HepG2 (cell line): ENCODE data around the gene TEX55. TPM values are rescaled to one million over a fixed set of nuclear protein-coding genes. Genes with fewer than 3 reads are reported as not detected.

Experiments used
- ATAC-seq: fragments of 200-7000 bp; cut with Tn5 transposase; 3 replicates; pipeline ENCODE4 v1.9.1; 2020; ENCODE audit warnings: mild to moderate bottlenecking, moderate library complexity
- BruUV-seq: library from RNA; stranded (reverse); fragments of 400-500 nt; replicated peaks from 2 replicates; lab custom pipeline; 2021; lab: Mats Ljungman, UMichigan
- CTCF ChIA-PET: fragments of 300-600 bp; formaldehyde crosslinking; extraction: SDS; loops from one replicate; lab custom pipeline; 2021; ENCODE audit warnings: low total read pairs, inconsistent platforms, low intra/inter-chr PET ratio; lab: Yijun Ruan, JAX
- POLR2A ChIA-PET: fragments of 350-600 bp; sonication (Branson Sonifier 250); formaldehyde crosslinking; loops from one replicate; lab custom pipeline; 2020; ENCODE audit warnings: antibody characterized with exemption, inconsistent platforms; lab: Yijun Ruan, JAX
- DNase-seq: peaks from one replicate; pipeline ENCODE4 v3.0.0-alpha.2; 2015; ENCODE audit warnings: low spot score
- FAIRE-seq: peaks from 3 replicates; lab custom pipeline; 2011; peaks lifted over from hg19 to GRCh38; lab: Jason Lieb, UNC
- H2AFZ ChIP-seq: one replicate; pipeline ENCODE4 v1.6.1; 2011; ENCODE audit warnings: low read length, inconsistent platforms
- H3K27ac ChIP-seq: fragments of 300-600 bp; 3 replicates; pipeline ENCODE4 v1.8.0; 2011; ENCODE audit warnings: mixed run types, mild to moderate bottlenecking, mixed read lengths, low read length, inconsistent platforms; ENCODE audit not compliant: insufficient read depth; ENCODE audit errors: extremely low read length
- H3K27me3 ChIP-seq, 2 experiments: fragments of 200-600 bp in 1 of 2; 2 replicates in 1 of 2; 3 replicates in 1 of 2; pipeline versions ENCODE4 v1.6.0 to v1.8.0; 2011; ENCODE audit warnings: low read length in 2 of 2, mild to moderate bottlenecking in 2 of 2, moderate library complexity in 2 of 2, inconsistent platforms in 1 of 2; ENCODE audit not compliant: insufficient read depth in 2 of 2, control insufficient read depth in 1 of 2
- H3K36me3 ChIP-seq, 2 experiments: fragments of 200-600 bp in 1 of 2; replicated peaks in 1 of 2; 2 replicates in 1 of 2; 3 replicates in 1 of 2; pipeline versions ENCODE4 v1.5.1 to v1.8.0; 2011; ENCODE audit warnings: low read length in 2 of 2, inconsistent platforms in 1 of 2; ENCODE audit not compliant: insufficient read depth in 2 of 2, control insufficient read depth in 1 of 2
- H3K4me1 ChIP-seq: 2 replicates; pipeline ENCODE4 v1.5.1; 2012; ENCODE audit warnings: low read length, inconsistent platforms; ENCODE audit not compliant: insufficient read depth
- H3K4me2 ChIP-seq: 2 replicates; pipeline ENCODE4 v1.6.0; 2011; ENCODE audit warnings: low read depth, low read length, inconsistent platforms
- H3K4me3 ChIP-seq, 3 experiments: fragments of 200-600 bp in 1 of 3; sonication (generic), shearing (Covaris generic) in 1 of 3; replicated peaks in 1 of 3; 2 replicates each; pipeline ENCODE4 v1.5.1; 2011 to 2016; ENCODE audit warnings: low read length in 3 of 3, inconsistent platforms in 2 of 3, low read depth in 2 of 3, mild to moderate bottlenecking in 2 of 3, control low read depth in 1 of 3, mixed read lengths in 1 of 3; ENCODE audit not compliant: insufficient read depth in 1 of 3
- H3K79me2 ChIP-seq: one replicate; pipeline ENCODE4 v1.6.1; 2011; ENCODE audit warnings: low read length, inconsistent platforms; ENCODE audit not compliant: insufficient read depth
- H3K9ac ChIP-seq: 2 replicates; pipeline ENCODE4 v1.6.0; 2011; ENCODE audit warnings: mild to moderate bottlenecking, low read depth, low read length, inconsistent platforms; ENCODE audit not compliant: insufficient read depth
- H3K9me3 ChIP-seq: 2 replicates; pipeline ENCODE4 v1.5.1; 2012; ENCODE audit warnings: mild to moderate bottlenecking, low read length
- H4K20me1 ChIP-seq: 2 replicates; pipeline ENCODE4 v1.6.0; 2011; ENCODE audit warnings: inconsistent platforms, mild to moderate bottlenecking, low read length, moderate library complexity; ENCODE audit not compliant: insufficient read depth
- GMEB2 ChIP-seq: IDR thresholded peaks from 2 replicates; pipeline ENCODE4 v1.6.1; 2016; ENCODE audit warnings: missing biosample characterization, missing genetic modification reagents, low read depth
- IRX3 ChIP-seq: sonication (generic); formaldehyde crosslinking; IDR thresholded peaks from 2 replicates; pipeline ENCODE4 v1.8.1; 2023; ENCODE audit warnings: mild to moderate bottlenecking, low read depth, missing genetic modification reagents, borderline replicate concordance
- LCORL ChIP-seq, 2 experiments: fragments of 450-650 bp in 1 of 2; sonication (generic) in 1 of 2; formaldehyde crosslinking in 1 of 2; IDR thresholded peaks; 2 replicates each; pipeline versions ENCODE4 v1.5.0 to v1.6.1; 2017 to 2020; ENCODE audit warnings: antibody characterized with exemption in 1 of 2, missing genetic modification reagents in 1 of 2
- MLXIP ChIP-seq: sonication (generic); formaldehyde crosslinking; IDR thresholded peaks from 2 replicates; pipeline ENCODE4 v1.9.0; 2021; ENCODE audit warnings: missing genetic modification reagents, borderline replicate concordance
- RARG ChIP-seq: sonication (generic); formaldehyde crosslinking; IDR thresholded peaks from 2 replicates; pipeline ENCODE4 v1.4.0; 2020; ENCODE audit warnings: low read depth, mild to moderate bottlenecking, missing genetic modification reagents
- THRA ChIP-seq: sonication (generic); formaldehyde crosslinking; IDR thresholded peaks from 2 replicates; pipeline ENCODE4 v1.4.0; 2020; ENCODE audit warnings: missing genetic modification reagents, borderline replicate concordance
- ZBTB2 ChIP-seq: sonication (generic); formaldehyde crosslinking; IDR thresholded peaks from 2 replicates; pipeline ENCODE4 v1.8.0; 2022; ENCODE audit warnings: low read depth, missing genetic modification reagents
- ZNF546 ChIP-seq: sonication (generic); formaldehyde crosslinking; conservative IDR thresholded peaks from 2 replicates; pipeline ENCODE4 v1.8.1; 2023; ENCODE audit warnings: mild to moderate bottlenecking, missing genetic modification reagents
- ZNF567 ChIP-seq: sonication (generic); formaldehyde crosslinking; IDR thresholded peaks from 2 replicates; pipeline ENCODE4 v1.8.1; 2023; ENCODE audit warnings: mild to moderate bottlenecking, missing genetic modification reagents, borderline replicate concordance
- ZNF660 ChIP-seq: sonication (generic); formaldehyde crosslinking; IDR thresholded peaks from 2 replicates; pipeline ENCODE4 v1.5.1; 2020; ENCODE audit warnings: mild to moderate bottlenecking, low read depth, missing genetic modification reagents, borderline replicate concordance
- in situ Hi-C: cut with HindIII; loops from 2 replicates; pipeline ENCODE4 v1.10.0; 2017; ENCODE audit warnings: low pct_unique_long_range_greater_than_20kb; ENCODE audit not compliant: extremely low pct_ligation_motif_present
- intact Hi-C: fragments of 100-400 bp; cut with micrococcal nuclease; formaldehyde crosslinking; loops from one replicate; pipeline ENCODE4 v1.10.0; 2022; ENCODE audit not compliant: unreplicated experiment
- polyA plus RNA-seq, 8 experiments: library from polyadenylated mRNA; depleted of rRNA in 3 of 8; stranded (reverse) in 7 of 8; unstranded in 1 of 8; fragments of >200 nt; fragmentation: Illumina TruSeq in 4 of 8; extraction: Trizol in 4 of 8; gene quantifications; 2 replicates each; pipeline versions ENCODE4 v1.2.1 to v1.2.3, GENCODE V29; 2011 to 2016; ENCODE audit warnings: low read depth in 4 of 8, missing spikeins in 1 of 8, mixed read lengths in 1 of 8; ENCODE audit not compliant: insufficient read depth in 1 of 8
- total RNA-seq, 5 experiments: library from RNA; depleted of rRNA; stranded (reverse); fragments of >200 nt; fragmentation: Illumina TruSeq; extraction: Trizol; gene quantifications; 2 replicates each; pipeline ENCODE4 v1.2.3, GENCODE V29; 2016; ENCODE audit warnings: low read depth in 1 of 5

TEX55 gene
- total and polyA plus RNA-seq, 2 of the 13 experiments (the other 11 are each of a cell fraction or from before 2014, with no cell fraction given): not detected

DNA sequence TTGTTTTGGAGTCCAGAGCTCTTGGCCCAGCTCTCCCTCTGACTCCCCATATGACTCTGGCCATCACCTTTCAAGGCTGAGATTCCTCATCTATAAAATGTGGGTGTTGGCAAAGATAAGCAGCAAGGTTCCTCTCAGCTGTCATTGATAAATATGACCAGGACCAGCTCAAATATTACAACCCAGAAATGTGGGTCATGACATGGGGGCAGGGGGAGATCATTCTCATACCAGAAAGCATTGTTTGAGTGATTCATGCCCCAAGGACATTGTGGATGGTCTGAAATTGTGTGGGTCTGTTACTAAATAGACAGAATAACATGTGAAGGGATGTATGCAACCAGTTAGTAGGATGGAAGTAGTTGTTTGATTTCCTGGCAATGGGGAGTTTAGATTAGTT is 41.3 kb downstream of the TEX55 start:
- BruUV-seq: no TSS peak
- Histone ChIP-seq H3K4me2 (no peak overlapping the region), H3K36me3 (no peaks in the 10 kb centered on the region), H3K4me3 (no peak overlapping the region), H3K4me1 (peaks cover 14% of the 10 kb centered on the region), H3K9ac (no peak overlapping the region), H3K9me3 (no peaks in the 10 kb centered on the region), H3K79me2 (no peaks in the 10 kb centered on the region), H3K27me3 (no peaks in the 10 kb centered on the region), H4K20me1 (no peaks in the 10 kb centered on the region), H3K27ac (no peak overlapping the region), H2AFZ (no peak overlapping the region)
- TF ChIP-seq RARG (CRISPR knock-in tag): no peak
- TF ChIP-seq MLXIP (CRISPR knock-in tag): no peak
- no peak for TF ChIP-seq IRX3 (CRISPR knock-in tag)
- no peak for TF ChIP-seq THRA (CRISPR knock-in tag)
- no peak for TF ChIP-seq ZNF660 (CRISPR knock-in tag)
- TF ChIP-seq ZBTB2 (CRISPR knock-in tag): no peak
- TF ChIP-seq GMEB2 (CRISPR knock-in tag): no peak
- no peak for TF ChIP-seq LCORL (IDR thresholded peaks at IDR 0.05)
- no peak for TF ChIP-seq LCORL (CRISPR knock-in tag; IDR thresholded peaks at IDR 0.05)
- no peak for TF ChIP-seq ZNF567 (CRISPR knock-in tag)
- no peak for TF ChIP-seq ZNF546 (CRISPR knock-in tag)
- POLR2A ChIA-PET: no interaction called here
- FAIRE-seq (no peak), DNase-seq (no peak), ATAC-seq (no peak)
- CTCF ChIA-PET: no interaction called here
- in situ Hi-C loops (no loop called here), intact Hi-C loops (no loop called here)
